AG10803 (cell line): ENCODE measurements around the gene AXIN2.
"Not testable (repeated sequence)": the region's sequence is repeated elsewhere in the genome, so short reads cannot be mapped to it uniquely, and the experiment has no call there.

ENCODE experiments used
- DNase-seq: peaks from one replicate; pipeline ENCODE4 v3.0.0; 2010; ENCODE audit warnings: low read depth
- H3K4me3 ChIP-seq: 2 replicates; pipeline ENCODE4 v1.5.1; 2011; ENCODE audit warnings: mild to moderate bottlenecking, low read length, control low read depth
- TF ChIP-seq, protein P1 (sequence below): conservative IDR thresholded peaks from 2 replicates; pipeline ENCODE4 v1.5.1; 2011; ENCODE audit warnings: mild to moderate bottlenecking, low read length, control low read depth, inconsistent platforms

AXIN2 gene

DNA sequence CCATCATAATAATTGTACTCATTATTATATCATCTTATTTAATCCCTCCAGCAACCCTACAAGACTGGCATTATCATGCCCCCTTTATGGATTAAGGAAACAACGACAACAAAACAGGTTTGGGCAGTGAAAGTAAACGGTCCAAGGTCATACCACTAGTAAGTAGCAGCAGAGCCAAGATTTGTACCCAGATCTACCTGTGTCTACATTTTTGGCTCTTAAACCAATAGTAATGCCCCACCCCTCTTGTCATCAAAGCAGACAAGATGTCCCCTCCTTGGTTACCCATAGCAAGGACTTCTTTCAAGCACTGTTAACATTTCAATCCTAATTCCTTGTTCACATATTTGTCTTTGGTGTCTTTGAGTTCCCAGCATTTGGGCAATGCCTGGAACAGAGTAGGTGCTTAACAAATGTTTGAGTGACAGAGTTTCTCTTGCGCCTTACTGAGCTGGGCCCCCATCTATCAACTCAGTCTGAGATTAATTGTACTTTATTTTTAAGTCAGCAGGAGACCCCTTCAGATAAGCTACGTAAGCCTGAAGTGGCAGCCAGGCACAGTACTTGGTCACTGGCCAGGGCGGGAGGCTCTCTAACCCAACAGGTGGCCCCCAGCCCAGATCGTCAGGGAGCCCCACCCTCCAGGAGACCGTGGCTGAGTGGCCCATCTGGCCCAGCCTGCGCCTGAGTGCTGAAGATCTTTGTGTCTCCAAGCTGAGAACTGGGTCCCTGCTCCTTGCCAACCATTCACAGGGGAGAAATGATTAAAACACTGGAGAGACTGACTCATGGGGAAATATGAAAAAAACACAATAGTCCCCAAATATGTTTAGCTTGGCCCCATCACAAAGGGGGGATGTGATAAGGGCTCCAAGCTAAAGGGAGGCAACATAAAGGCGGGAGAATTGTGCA, 75.8 kb downstream of the AXIN2 start:
- H3K4me3 ChIP-seq = no peak overlapping the region
- TF ChIP-seq, protein P1, sequence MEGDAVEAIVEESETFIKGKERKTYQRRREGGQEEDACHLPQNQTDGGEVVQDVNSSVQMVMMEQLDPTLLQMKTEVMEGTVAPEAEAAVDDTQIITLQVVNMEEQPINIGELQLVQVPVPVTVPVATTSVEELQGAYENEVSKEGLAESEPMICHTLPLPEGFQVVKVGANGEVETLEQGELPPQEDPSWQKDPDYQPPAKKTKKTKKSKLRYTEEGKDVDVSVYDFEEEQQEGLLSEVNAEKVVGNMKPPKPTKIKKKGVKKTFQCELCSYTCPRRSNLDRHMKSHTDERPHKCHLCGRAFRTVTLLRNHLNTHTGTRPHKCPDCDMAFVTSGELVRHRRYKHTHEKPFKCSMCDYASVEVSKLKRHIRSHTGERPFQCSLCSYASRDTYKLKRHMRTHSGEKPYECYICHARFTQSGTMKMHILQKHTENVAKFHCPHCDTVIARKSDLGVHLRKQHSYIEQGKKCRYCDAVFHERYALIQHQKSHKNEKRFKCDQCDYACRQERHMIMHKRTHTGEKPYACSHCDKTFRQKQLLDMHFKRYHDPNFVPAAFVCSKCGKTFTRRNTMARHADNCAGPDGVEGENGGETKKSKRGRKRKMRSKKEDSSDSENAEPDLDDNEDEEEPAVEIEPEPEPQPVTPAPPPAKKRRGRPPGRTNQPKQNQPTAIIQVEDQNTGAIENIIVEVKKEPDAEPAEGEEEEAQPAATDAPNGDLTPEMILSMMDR = no peak
- DNase-seq = peak; percentile 56

DNA sequence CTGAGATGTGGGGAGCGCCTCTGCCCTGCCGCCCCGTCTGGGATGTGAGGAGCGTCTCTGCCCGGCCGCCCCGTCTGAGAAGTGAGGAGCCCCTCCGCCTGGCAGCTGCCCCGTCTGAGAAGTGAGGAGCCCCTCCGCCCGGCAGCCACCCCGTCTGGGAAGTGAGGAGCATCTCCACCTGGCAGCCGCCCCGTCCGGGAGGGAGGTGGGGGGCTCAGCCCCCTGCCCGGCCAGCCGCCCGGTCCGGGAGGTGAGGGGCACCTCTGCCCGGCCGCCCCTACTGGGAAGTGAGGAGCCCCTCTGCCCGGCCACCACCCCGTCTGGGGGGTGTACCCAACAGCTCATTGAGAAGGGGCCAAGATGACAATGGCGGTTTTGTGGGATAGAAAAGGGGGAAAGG, 77.0 kb downstream of the AXIN2 start:
- H3K4me3 ChIP-seq, DNase-seq: not testable (repeated sequence)

DNA sequence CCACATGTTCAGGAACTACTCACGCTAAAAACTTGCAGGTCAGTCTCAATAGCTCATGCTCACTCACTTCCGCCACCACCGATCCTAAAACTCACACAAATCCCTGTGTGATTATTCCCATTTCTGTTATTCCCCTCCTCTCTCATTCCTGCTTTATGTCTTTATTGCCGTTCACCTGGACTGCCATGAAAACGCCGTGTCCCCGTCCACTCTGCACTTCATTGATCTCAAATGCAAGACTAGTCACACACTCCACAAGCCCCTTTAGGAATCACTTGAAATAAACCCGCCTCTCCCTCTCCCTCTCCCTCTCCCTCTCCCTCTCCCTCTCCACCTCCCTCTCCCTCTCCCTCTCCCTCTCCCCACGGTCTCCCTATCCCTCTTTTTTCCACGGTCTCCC, 78.0 kb downstream of the AXIN2 start:
- TF ChIP-seq, protein P1 = no peak
- DNase-seq = no peak
- no peak overlapping the region for H3K4me3 ChIP-seq

DNA sequence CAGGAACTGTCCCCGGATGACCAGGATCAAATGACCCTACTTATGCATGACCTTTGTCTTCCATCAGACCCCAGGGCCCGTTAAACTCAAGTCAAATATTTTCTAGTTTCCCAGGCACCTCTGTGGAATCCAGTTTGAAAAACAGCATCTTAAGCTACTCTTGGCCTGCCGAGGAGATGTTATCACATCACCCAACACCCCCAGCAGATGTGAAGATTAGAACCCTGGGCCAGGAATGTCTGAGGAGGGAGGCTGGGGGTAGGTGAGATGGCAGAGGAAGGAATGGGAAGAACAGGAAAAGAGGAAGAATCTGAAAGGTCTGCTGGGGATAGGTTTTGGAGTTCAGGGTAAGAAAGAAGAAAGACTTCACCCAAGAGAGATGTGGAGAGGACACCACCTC, 79.2 kb downstream of the AXIN2 start:
- DNase-seq = no peak
- no peak overlapping the region for H3K4me3 ChIP-seq
- TF ChIP-seq, protein P1 = no peak

DNA sequence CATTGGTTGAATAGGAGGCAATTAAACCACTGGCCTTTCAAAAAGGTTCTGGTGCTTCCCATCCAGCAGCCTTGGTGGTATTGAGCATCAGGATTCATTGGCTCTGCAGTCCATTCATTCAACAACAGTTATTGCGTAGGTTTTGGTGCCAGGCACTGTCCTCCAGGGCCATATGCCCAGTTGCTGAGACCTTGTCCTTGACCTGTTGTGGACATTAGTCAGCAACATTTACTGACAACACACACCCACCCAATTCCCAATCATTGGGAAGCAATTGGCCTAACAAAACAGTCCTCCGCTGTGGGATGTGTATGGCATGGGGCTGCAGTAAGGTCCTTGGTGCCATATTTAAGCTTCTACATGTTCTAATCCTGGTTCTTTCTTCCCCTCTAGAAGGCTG, 82.2 kb downstream of the AXIN2 start:
- DNase-seq = no peak
- no peak overlapping the region for H3K4me3 ChIP-seq
- TF ChIP-seq, protein P1 = no peak
